Osteoblast (primary cell): ENCODE results near the gene RUFY1. TPM values are rescaled to one million over a fixed set of nuclear protein-coding genes. Genes with fewer than 3 reads are reported as not detected.

Source experiments
- DNase-seq: peaks from one replicate; pipeline ENCODE4 v3.0.0; 2011; ENCODE audit warnings: low spot score, mixed read lengths; ENCODE audit not compliant: insufficient read length; ENCODE audit errors: missing footprints
- H2AFZ ChIP-seq: 2 replicates; pipeline ENCODE4 v1.6.0; 2011; ENCODE audit warnings: mild to moderate bottlenecking, low read length
- H3K27ac ChIP-seq: 2 replicates; pipeline ENCODE4 v1.5.1; 2011; ENCODE audit warnings: mild to moderate bottlenecking, low read depth, low read length, moderate library complexity
- H3K27me3 ChIP-seq: 2 replicates; pipeline ENCODE4 v1.6.0; 2012; ENCODE audit warnings: mild to moderate bottlenecking, control low read depth, inconsistent platforms, low read length, moderate library complexity; ENCODE audit not compliant: insufficient read depth
- H3K36me3 ChIP-seq: 2 replicates; pipeline ENCODE4 v1.5.1; 2011; ENCODE audit warnings: mild to moderate bottlenecking, low read length, control low read depth, moderate library complexity; ENCODE audit not compliant: insufficient read depth
- H3K4me1 ChIP-seq: 2 replicates; pipeline ENCODE4 v1.5.1; 2011; ENCODE audit warnings: mild to moderate bottlenecking, low read length, control low read depth, moderate library complexity; ENCODE audit not compliant: insufficient read depth
- H3K4me2 ChIP-seq: 2 replicates; pipeline ENCODE4 v1.6.0; 2011; ENCODE audit warnings: mild to moderate bottlenecking, low read length; ENCODE audit not compliant: insufficient read depth
- H3K4me3 ChIP-seq: fragments of 200-600 bp; sonication (generic); 3 replicates; pipeline ENCODE4 v1.5.1; 2012; ENCODE audit warnings: mild to moderate bottlenecking, low read length, inconsistent platforms; ENCODE audit not compliant: insufficient read depth
- H3K79me2 ChIP-seq: 2 replicates; pipeline ENCODE4 v1.6.0; 2012; ENCODE audit warnings: mild to moderate bottlenecking, low read length, control low read depth, inconsistent platforms; ENCODE audit not compliant: insufficient read depth
- H3K9me3 ChIP-seq: 2 replicates; pipeline ENCODE4 v1.5.1; 2011; ENCODE audit warnings: low read depth, low read length, control low read depth
- H4K20me1 ChIP-seq: 2 replicates; pipeline ENCODE4 v1.6.0; 2012; ENCODE audit warnings: mild to moderate bottlenecking, low read length, control low read depth; ENCODE audit not compliant: insufficient read depth
- CTCF ChIP-seq: IDR thresholded peaks from 2 replicates; pipeline ENCODE4 v1.5.1; 2011; ENCODE audit warnings: mild to moderate bottlenecking, low read depth, low read length, moderate library complexity; ENCODE audit errors: extremely low read depth
- total RNA-seq: library from RNA; depleted of rRNA; stranded (reverse); fragments of >200 nt; gene quantifications from 2 replicates; pipeline ENCODE4 v1.2.3, GENCODE V29; 2012

Gene RUFY1
- total RNA-seq, 1 donor: 51.8 TPM

GRCh38 chr5:179533024-179533423 is 17.3 kb upstream of the RUFY1 start:
- Histone ChIP-seq H3K4me1 (peaks cover 8% of the 10 kb centered on the region), H3K27me3 (no peaks in the 10 kb centered on the region), H2AFZ (no peak overlapping the region), H4K20me1 (no peaks in the 10 kb centered on the region), H3K4me3 (no peak overlapping the region), H3K27ac (no peak overlapping the region), H3K9me3 (no peaks in the 10 kb centered on the region), H3K36me3 (no peaks in the 10 kb centered on the region), H3K4me2 (no peak overlapping the region), H3K79me2 (no peaks in the 10 kb centered on the region)
- TF ChIP-seq CTCF: no peak
- DNase-seq: peak; percentile 49

- Histone ChIP-seq H3K36me3 (no peaks in the 10 kb centered on the region), H3K4me2 (no peak overlapping the region), H3K27me3 (no peaks in the 10 kb centered on the region), H3K4me1 (peaks cover 8% of the 10 kb centered on the region), H3K27ac (no peak overlapping the region), H3K79me2 (no peaks in the 10 kb centered on the region), H3K9me3 (no peaks in the 10 kb centered on the region), H4K20me1 (no peaks in the 10 kb centered on the region), H2AFZ (no peak overlapping the region), H3K4me3 (no peak overlapping the region)
- no peak for TF ChIP-seq CTCF
- no peak for DNase-seq
These were observed 16.4 kb upstream of the RUFY1 start for GRCh38 chr5:179533907-179534306.

GRCh38 chr5:179534431-179534830 is 15.9 kb upstream of the RUFY1 start:
- H3K36me3 ChIP-seq: no peaks in the 10 kb centered on the region
- H4K20me1 ChIP-seq: no peaks in the 10 kb centered on the region
- no peak overlapping the region for H3K27ac ChIP-seq
- H3K79me2 ChIP-seq: no peaks in the 10 kb centered on the region
- no peaks in the 10 kb centered on the region for H3K9me3 ChIP-seq
- H3K4me1 ChIP-seq: peaks cover 8% of the 10 kb centered on the region
- H3K27me3 ChIP-seq: no peaks in the 10 kb centered on the region
- no peak overlapping the region for H3K4me3 ChIP-seq
- no peak overlapping the region for H2AFZ ChIP-seq
- no peak for TF ChIP-seq CTCF
- DNase-seq: no peak
- H3K4me2 ChIP-seq: no peak overlapping the region

- Histone ChIP-seq H3K79me2 (no peaks in the 10 kb centered on the region), H3K4me3 (no peak overlapping the region), H3K9me3 (no peaks in the 10 kb centered on the region), H3K4me2 (peak overlapping the region; percentile 44), H4K20me1 (no peaks in the 10 kb centered on the region), H3K4me1 (peaks cover 7% of the 10 kb centered on the region), H3K27me3 (no peaks in the 10 kb centered on the region), H2AFZ (no peak overlapping the region), H3K36me3 (no peaks in the 10 kb centered on the region), H3K27ac (no peak overlapping the region)
- DNase-seq: peak; percentile 65
- no peak for TF ChIP-seq CTCF
These were observed 13.7 kb upstream of the RUFY1 start for GRCh38 chr5:179536676-179537075.
